Activated T-cell treated with anti-CD3 and anti-CD28 coated beads, Interleukin-2, amount 50 U/mL, for 48 hours (primary cell): Measurements from ENCODE around the gene MYCN.

Source experiments
- DNase-seq, 2 experiments: peaks; one replicate each; pipeline ENCODE4 v3.0.0-alpha.2; 2020

The MYCN gene

GRCh38 chr2:15981646-15982045 is 41.3 kb downstream of the MYCN start:
- DNase-seq = no peak

- no peak for DNase-seq
Measured at GRCh38 chr2:15982285-15983044, 42.1 kb downstream of the MYCN start.

- no peak for DNase-seq
Measured at GRCh38 chr2:15983496-15983895, 43.1 kb downstream of the MYCN start.

- no peak for DNase-seq
Measured at GRCh38 chr2:15984368-15985255, 44.3 kb downstream of the MYCN start.

GRCh38 chr2:15985531-15985930 is 45.2 kb downstream of the MYCN start:
- no peak for DNase-seq

GRCh38 chr2:15986068-15986560 is 45.8 kb downstream of the MYCN start:
- DNase-seq = no peak

- DNase-seq = no peak
Measured at GRCh38 chr2:15986644-15987043, 46.3 kb downstream of the MYCN start.

- DNase-seq = no peak
Measured at GRCh38 chr2:15988733-15989132, 48.4 kb downstream of the MYCN start.

GRCh38 chr2:15989559-15989958 is 49.2 kb downstream of the MYCN start:
- no peak for DNase-seq

- DNase-seq = no peak
Measured at GRCh38 chr2:15990151-15991101, 50.1 kb downstream of the MYCN start.

GRCh38 chr2:15991231-15991630 is 50.9 kb downstream of the MYCN start:
- no peak for DNase-seq

- no peak for DNase-seq
Measured at GRCh38 chr2:15992457-15993231, 52.3 kb downstream of the MYCN start.

GRCh38 chr2:15993232-15993610 is 52.9 kb downstream of the MYCN start:
- no peak for DNase-seq

- DNase-seq = no peak
Measured at GRCh38 chr2:15993666-15994065, 53.3 kb downstream of the MYCN start.

- no peak for DNase-seq
Measured at GRCh38 chr2:15995603-15996002, 55.3 kb downstream of the MYCN start.
